Pancreas (tissue), 10 donors: Measurements from ENCODE around the gene ATP7A. TPM values are rescaled to one million over a fixed set of nuclear protein-coding genes. Genes with fewer than 3 reads are reported as not detected.
"Not testable (repeated sequence)": the region's sequence is repeated elsewhere in the genome, so short reads cannot be mapped to it uniquely, and the experiment has no call there.

Source experiments
- ATAC-seq, 4 donors: fragments of 200-7000 bp; cut with Tn5 transposase; one replicate each; pipeline versions ENCODE4 v1.8.0 to v1.9.1; 2020; ENCODE audit warnings: mild to moderate bottlenecking in 4 of 4, moderate library complexity in 4 of 4
- DNase-seq, 6 donors: peaks; one replicate each; pipeline ENCODE4 v3.0.0-alpha.2; 2020
- FAIRE-seq: peaks from 2 replicates; lab custom pipeline; 2012; peaks lifted over from hg19 to GRCh38; lab: Jason Lieb, UNC
- H3K27ac ChIP-seq, 4 donors: fragments of 200-600 bp; sonication (generic); 1 replicate in 3 of 4; 2 replicates in 1 of 4; pipeline versions ENCODE4 v1.5.0 to v1.8.0; 2020
- H3K27me3 ChIP-seq, 4 donors: fragments of 200-600 bp; one replicate each; pipeline ENCODE4 v1.8.0; 2021
- H3K36me3 ChIP-seq, 3 donors: fragments of 200-600 bp; sonication (generic) in 1 of 3; one replicate each; pipeline versions ENCODE4 v1.5.0 to v1.8.0; 2020 to 2021
- H3K4me1 ChIP-seq, 3 donors: fragments of 200-600 bp; one replicate each; pipeline ENCODE4 v1.8.0; 2021
- H3K4me3 ChIP-seq, 4 donors: fragments of 200-600 bp; sonication (generic) in 2 of 4; one replicate each; pipeline versions ENCODE4 v1.5.0 to v1.8.0; 2020 to 2021
- H3K9me3 ChIP-seq, 4 donors: fragments of 200-600 bp; one replicate each; pipeline ENCODE4 v1.8.0; 2021
- CTCF ChIP-seq, 4 donors: fragments of 200-600 bp; sonication (generic) in 3 of 4; IDR thresholded peaks; one replicate each; pipeline versions ENCODE4 v1.5.0 to v1.8.0; 2021; ENCODE audit warnings: antibody characterized with exemption in 4 of 4
- WGBS, 2 donors: extraction: QIAGEN DNeasy Blood & Tissue Kit; methylation state at CpG; one replicate each; pipeline ENCODE4 v1.1.7; 2013; 5-methylcytosine and 5-hydroxymethylcytosine counted together
- intact Hi-C, 3 donors: fragments of 100-400 bp; cut with DNase I; formaldehyde crosslinking; loops; one replicate each; pipeline versions ENCODE4 v1.11.1 to v1.14.2; 2022
- polyA plus RNA-seq, 2 donors: library from polyadenylated mRNA; stranded (reverse); fragments of 200-250 nt; gene quantifications; one replicate each; pipeline ENCODE4 v1.2.3, GENCODE V29; 2013
- total RNA-seq, 6 donors: library from RNA; stranded (reverse); fragmentation: NEBNext Ultra II Directional in 4 of 6; extraction: Animal tissue kit (Norgen Biotek cat#: 25700) in 4 of 6; gene quantifications; one replicate each; pipeline versions ENCODE4 v1.2.1 to v1.2.4, GENCODE V29; 2021 to 2023
- donor health status: healthy with polysubstance abuse.
- donor health status: DM: no; HTN: no; CAD: no; lungs with moderate emphysema.
- donor health status: DM: no; HTN: no; CAD: no.
- donor health status: control.
- donor health status: control.
- donor health status: Bipolar disorder and iron deficiency.
- donor health status: DM: yes; HTN: yes; CAD: no.
- donor health status: DM: no; HTN: no; CAD: no.
- donor health status: DM: no; HTN: no; CAD: no.
- donor health status: DM: yes; HTN: yes; CAD: no.

Gene ATP7A
- total RNA-seq (1 to 10 TPM; 3.9 to 7.8 (median 4.7) TPM), polyA plus RNA-seq (1 to 10 TPM; 1.3 to 1.8 TPM)

- peak; percentile 87 to 93 (median 90) for DNase-seq
- Histone ChIP-seq H3K27ac (peak within 1 kb of the TSS; percentile 0 to 84 (median 62)), H3K4me3 (peak within 1 kb of the TSS in 3 of 4 donors; percentile 24 to 46 (median 38)), H3K36me3 (no peaks in the 10 kb centered on the region), H3K9me3 (no peaks in the 10 kb centered on the region), H3K27me3 (no peaks in the 10 kb centered on the region), H3K4me1 (peaks cover 0 to 3% (median 0%) of the 10 kb centered on the region in 3 donors)
- 2 to 28% methylated on average over 35 to 36 of the region's 36 CpGs for WGBS, 2 donors
- FAIRE-seq: no peak
- intact Hi-C loops: loop anchor here in 1 of 3 donors (10.0 kb wide), 1 partner anchor 105 kb away; no protein-coding TSS in a partner anchor
- peak; percentile 97 to 98 (median 98) for ATAC-seq
- peak in 3 of 4 donors; percentile 21 to 30 (median 30) for TF ChIP-seq CTCF (IDR thresholded peaks at IDR 0.05)
These were observed at the start of gene ATP7A for GRCh38 chrX:77910108-77910840. Gene ATP7A, plus strand, starts transcription at chrX:77910693. Its CDS starts 60,949 bp downstream, at chrX:77971642.

- FAIRE-seq: no peak
- 88 to 94% methylated on average over 8 of the region's 8 CpGs for WGBS, 2 donors
- no peaks in the 10 kb centered on the region for H3K27me3 ChIP-seq
These were observed 35.1 kb upstream of the ATP7A start for GRCh38 chrX:77875372-77875771.

GRCh38 chrX:77881418-77881817 lies 29.1 kb upstream of the ATP7A start:
- H3K27me3 ChIP-seq, ATAC-seq, DNase-seq, H3K36me3 ChIP-seq, intact Hi-C loops, FAIRE-seq, H3K4me1 ChIP-seq, H3K4me3 ChIP-seq, H3K9me3 ChIP-seq, H3K27ac ChIP-seq: not testable (repeated sequence)
- WGBS, 2 donors: 84 to 86% methylated on average over 4 of the region's 4 CpGs

More at GRCh38 chrX:77875372-77875771, 35.1 kb upstream of the ATP7A start:
- intact Hi-C loops: no loop called here
- no peaks in the 10 kb centered on the region for H3K9me3 ChIP-seq
- peaks cover 0 to 6% (median 0%) of the 10 kb centered on the region in 3 donors for H3K36me3 ChIP-seq
- ATAC-seq (no peak), DNase-seq (no peak)
- H3K4me1 ChIP-seq: no peaks in the 10 kb centered on the region
- H3K4me3 ChIP-seq: no peak overlapping the region
- TF ChIP-seq CTCF (IDR thresholded peaks at IDR 0.05): no peak
- no peak overlapping the region for H3K27ac ChIP-seq

- FAIRE-seq: no peak
- ATAC-seq: no peak
- no peak for DNase-seq
These were observed 17.6 kb upstream of the ATP7A start for GRCh38 chrX:77892887-77893286.

GRCh38 chrX:77893713-77894112 lies 16.8 kb upstream of the ATP7A start:
- no peak for FAIRE-seq
- 22 to 44% methylated on average over 10 of the region's 10 CpGs for WGBS, 2 donors
- DNase-seq: no peak

More at GRCh38 chrX:77892887-77893286, 17.6 kb upstream of the ATP7A start:
- no peak for TF ChIP-seq CTCF (IDR thresholded peaks at IDR 0.05)
- Histone ChIP-seq H3K27me3 (no peaks in the 10 kb centered on the region), H3K4me3 (no peak overlapping the region), H3K27ac (no peak overlapping the region), H3K9me3 (no peaks in the 10 kb centered on the region), H3K4me1 (peaks cover 0 to 4% (median 0%) of the 10 kb centered on the region in 3 donors), H3K36me3 (no peaks in the 10 kb centered on the region)
- 69 to 74% methylated on average over 2 of the region's 2 CpGs for WGBS, 2 donors
- intact Hi-C loops: no loop called here

More at GRCh38 chrX:77893713-77894112, 16.8 kb upstream of the ATP7A start:
- H3K4me1 ChIP-seq: peaks cover 0 to 4% (median 0%) of the 10 kb centered on the region in 3 donors
- TF ChIP-seq CTCF (IDR thresholded peaks at IDR 0.05): no peak
- intact Hi-C loops: no loop called here
- H3K27ac ChIP-seq: no peak overlapping the region
- H3K27me3 ChIP-seq: no peaks in the 10 kb centered on the region
- H3K36me3 ChIP-seq: no peaks in the 10 kb centered on the region
- H3K9me3 ChIP-seq: no peaks in the 10 kb centered on the region
- ATAC-seq: no peak
- peak overlapping the region in 2 of 4 donors; percentile 50 to 58 for H3K4me3 ChIP-seq
